ENCODE data around the gene RRP7A.

DNA sequence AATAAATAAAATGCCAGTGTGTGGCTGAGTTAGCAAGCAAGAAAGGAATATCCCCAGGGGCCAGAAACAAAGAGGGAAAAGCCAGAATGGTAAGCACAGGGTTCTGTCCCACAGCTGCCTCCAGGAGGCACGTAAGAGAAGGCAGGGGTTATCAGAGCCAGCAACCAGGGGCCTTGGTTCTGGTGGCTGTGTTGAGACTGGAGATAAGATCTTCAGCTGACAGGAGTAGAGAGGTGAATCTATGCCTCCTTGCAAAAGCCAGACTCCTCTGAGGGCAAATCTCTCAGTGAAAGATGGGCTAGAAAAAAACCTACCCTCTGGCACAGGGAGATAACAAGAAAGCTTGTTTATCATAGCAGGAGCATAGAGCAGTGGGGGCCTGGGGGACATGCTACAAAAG is 57.6 kb downstream of the RRP7A start:
- TF ChIP-seq, protein P1, sequence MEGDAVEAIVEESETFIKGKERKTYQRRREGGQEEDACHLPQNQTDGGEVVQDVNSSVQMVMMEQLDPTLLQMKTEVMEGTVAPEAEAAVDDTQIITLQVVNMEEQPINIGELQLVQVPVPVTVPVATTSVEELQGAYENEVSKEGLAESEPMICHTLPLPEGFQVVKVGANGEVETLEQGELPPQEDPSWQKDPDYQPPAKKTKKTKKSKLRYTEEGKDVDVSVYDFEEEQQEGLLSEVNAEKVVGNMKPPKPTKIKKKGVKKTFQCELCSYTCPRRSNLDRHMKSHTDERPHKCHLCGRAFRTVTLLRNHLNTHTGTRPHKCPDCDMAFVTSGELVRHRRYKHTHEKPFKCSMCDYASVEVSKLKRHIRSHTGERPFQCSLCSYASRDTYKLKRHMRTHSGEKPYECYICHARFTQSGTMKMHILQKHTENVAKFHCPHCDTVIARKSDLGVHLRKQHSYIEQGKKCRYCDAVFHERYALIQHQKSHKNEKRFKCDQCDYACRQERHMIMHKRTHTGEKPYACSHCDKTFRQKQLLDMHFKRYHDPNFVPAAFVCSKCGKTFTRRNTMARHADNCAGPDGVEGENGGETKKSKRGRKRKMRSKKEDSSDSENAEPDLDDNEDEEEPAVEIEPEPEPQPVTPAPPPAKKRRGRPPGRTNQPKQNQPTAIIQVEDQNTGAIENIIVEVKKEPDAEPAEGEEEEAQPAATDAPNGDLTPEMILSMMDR (IDR thresholded peaks at IDR 0.05) = no peak
- TF ChIP-seq EP300 (IDR thresholded peaks at IDR 0.05) (no peak), POLR2A (IDR thresholded peaks at IDR 0.05) (no peak), POLR2AphosphoS5 (IDR thresholded peaks at IDR 0.05) (no peak)
